Stomach smooth muscle (tissue), 2 donors: ENCODE data around the gene ITGB3BP.
"Not testable (repeated sequence)": the region's sequence is repeated elsewhere in the genome, so short reads cannot be mapped to it uniquely, and the experiment has no call there.

Source experiments
- H3K27ac ChIP-seq: one replicate; pipeline ENCODE4 v1.7.0; 2013; ENCODE audit warnings: mild to moderate bottlenecking, low read length, inconsistent platforms
- H3K27me3 ChIP-seq, 2 donors: one replicate each; pipeline ENCODE4 v1.7.0; 2013; ENCODE audit warnings: low read length in 2 of 2; ENCODE audit not compliant: insufficient read depth in 2 of 2, control insufficient read depth in 1 of 2
- H3K36me3 ChIP-seq, 2 donors: one replicate each; pipeline ENCODE4 v1.7.0; 2013; ENCODE audit warnings: low read length in 2 of 2; ENCODE audit not compliant: control insufficient read depth in 2 of 2, insufficient read depth in 2 of 2
- H3K4me1 ChIP-seq: one replicate; pipeline ENCODE4 v1.7.0; 2013; ENCODE audit warnings: low read length; ENCODE audit not compliant: control insufficient read depth, insufficient read depth
- H3K4me3 ChIP-seq, 2 donors: one replicate each; pipeline ENCODE4 v1.7.0; 2013; ENCODE audit warnings: low read length in 2 of 2
- H3K9ac ChIP-seq, 2 donors: one replicate each; pipeline ENCODE4 v1.7.0; 2013; ENCODE audit warnings: low read length in 2 of 2, mild to moderate bottlenecking in 1 of 2
- H3K9me3 ChIP-seq, 2 donors: one replicate each; pipeline ENCODE4 v1.7.0; 2013; ENCODE audit warnings: low read length in 2 of 2; ENCODE audit not compliant: control insufficient read depth in 2 of 2
- donor health status: healthy.
- donor health status: Pancreatic carcinoma.

The ITGB3BP gene

DNA sequence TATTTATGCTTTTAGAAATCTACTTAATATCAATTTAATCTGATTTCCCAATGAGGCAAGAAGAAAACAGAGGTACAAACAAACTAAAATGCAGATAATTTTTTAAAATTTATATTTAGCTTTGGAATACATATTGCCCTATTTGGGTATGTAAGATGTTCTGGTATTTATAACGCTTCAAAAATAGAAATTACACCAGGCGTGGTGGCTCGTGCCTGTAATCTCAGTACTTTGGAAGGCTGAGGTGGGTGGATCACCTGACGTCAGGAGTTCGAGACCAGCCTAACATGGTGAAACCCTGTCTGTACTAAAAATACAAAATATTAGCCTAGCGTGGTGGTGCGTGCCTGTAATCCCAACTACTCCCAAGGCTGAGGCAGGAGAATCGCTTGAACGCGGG lies 13.3 kb downstream of the ITGB3BP start:
- Histone ChIP-seq H3K9ac (no peak overlapping the region), H3K27me3 (no peaks in the 10 kb centered on the region), H3K27ac (no peak overlapping the region), H3K9me3 (no peaks in the 10 kb centered on the region), H3K36me3 (peaks cover 2 to 5% of the 10 kb centered on the region in 2 donors), H3K4me1 (no peaks in the 10 kb centered on the region), H3K4me3 (no peak overlapping the region)

GRCh38 chr1:63506782-63507181 lies 16.2 kb downstream of the ITGB3BP start:
- H3K27ac ChIP-seq: no peak overlapping the region
- H3K9me3 ChIP-seq: no peaks in the 10 kb centered on the region
- peaks cover 2 to 5% of the 10 kb centered on the region in 2 donors for H3K36me3 ChIP-seq
- no peak overlapping the region for H3K4me3 ChIP-seq
- no peaks in the 10 kb centered on the region for H3K4me1 ChIP-seq
- H3K27me3 ChIP-seq: no peaks in the 10 kb centered on the region
- no peak overlapping the region for H3K9ac ChIP-seq

- H3K36me3 ChIP-seq: no peaks in the 10 kb centered on the region
- H3K27me3 ChIP-seq: no peaks in the 10 kb centered on the region
These were observed 21.8 kb downstream of the ITGB3BP start for GRCh38 chr1:63501256-63501655.

GRCh38 chr1:63498106-63498505 lies 24.9 kb downstream of the ITGB3BP start:
- no peaks in the 10 kb centered on the region for H3K27me3 ChIP-seq
- no peaks in the 10 kb centered on the region for H3K36me3 ChIP-seq
- H3K4me3 ChIP-seq: no peak overlapping the region
- H3K9ac ChIP-seq: no peak overlapping the region
- no peak overlapping the region for H3K27ac ChIP-seq
- H3K4me1 ChIP-seq: no peaks in the 10 kb centered on the region
- no peaks in the 10 kb centered on the region for H3K9me3 ChIP-seq

More at GRCh38 chr1:63501256-63501655, 21.8 kb downstream of the ITGB3BP start:
- Histone ChIP-seq H3K4me1 (no peaks in the 10 kb centered on the region), H3K9ac (no peak overlapping the region), H3K4me3 (no peak overlapping the region), H3K9me3 (no peaks in the 10 kb centered on the region), H3K27ac (no peak overlapping the region)

DNA sequence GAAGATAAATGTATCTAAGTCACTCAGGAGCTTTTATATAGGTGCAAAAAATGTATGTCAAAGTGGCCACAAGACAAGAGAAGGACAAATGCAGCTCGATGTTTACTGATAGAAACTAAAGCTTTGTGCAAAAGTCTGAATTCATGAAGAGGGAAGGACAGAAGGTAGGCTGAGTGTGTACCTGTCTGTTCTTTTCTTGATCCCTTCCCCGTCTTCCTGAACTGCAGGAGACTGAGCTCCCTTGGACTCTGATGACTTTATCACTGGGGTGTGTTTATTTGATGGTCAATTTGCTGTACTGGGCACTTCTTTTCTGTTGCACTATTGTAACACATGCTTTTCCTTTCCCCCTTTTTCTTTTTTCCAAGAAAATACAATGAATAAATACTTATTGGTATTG lies 25.4 kb downstream of the ITGB3BP start:
- Histone ChIP-seq H3K27me3 (no peaks in the 10 kb centered on the region), H3K36me3 (no peaks in the 10 kb centered on the region), H3K4me3 (no peak overlapping the region), H3K9ac (no peak overlapping the region), H3K9me3 (no peaks in the 10 kb centered on the region), H3K27ac (no peak overlapping the region), H3K4me1 (no peaks in the 10 kb centered on the region)

DNA sequence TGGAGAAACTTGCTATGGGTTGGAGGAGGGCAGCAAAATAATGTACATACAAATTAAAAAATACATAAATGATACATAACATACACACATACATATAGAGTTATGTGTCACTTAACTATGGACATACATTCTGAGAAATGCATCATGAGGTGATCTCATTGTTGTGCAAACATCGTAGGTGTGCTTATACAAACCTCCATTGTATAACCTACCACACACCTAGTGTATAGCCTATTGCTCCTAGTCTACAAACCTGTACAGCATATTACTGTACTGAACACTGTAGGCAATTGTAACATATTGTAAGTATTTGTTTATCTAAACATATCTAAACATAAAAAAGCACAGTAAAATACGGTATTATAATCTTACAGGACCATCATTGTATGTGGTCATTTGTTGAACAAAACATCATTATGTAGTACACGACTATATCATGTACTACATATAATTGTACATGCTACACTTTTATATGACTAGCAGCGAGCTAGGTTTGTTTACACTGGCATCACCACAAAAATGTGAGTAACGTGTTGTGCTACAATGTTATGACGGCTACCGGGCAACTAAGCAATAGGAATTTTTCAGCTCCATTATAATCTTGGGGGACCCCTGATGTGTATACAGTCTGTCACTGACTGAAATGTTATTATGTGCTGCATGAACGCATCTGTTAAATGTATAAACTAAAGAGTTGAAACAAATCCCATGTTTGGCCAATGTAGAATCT lies 35.5 kb downstream of the ITGB3BP start:
- no peak overlapping the region for H3K4me3 ChIP-seq
- H3K36me3 ChIP-seq: no peaks in the 10 kb centered on the region
- no peaks in the 10 kb centered on the region for H3K9me3 ChIP-seq
- no peak overlapping the region for H3K9ac ChIP-seq
- no peaks in the 10 kb centered on the region for H3K27me3 ChIP-seq
- H3K27ac ChIP-seq: no peak overlapping the region
- no peaks in the 10 kb centered on the region for H3K4me1 ChIP-seq

- Histone ChIP-seq H3K9ac (no peak overlapping the region), H3K4me1 (no peaks in the 10 kb centered on the region), H3K27me3 (no peaks in the 10 kb centered on the region), H3K9me3 (no peaks in the 10 kb centered on the region), H3K4me3 (no peak overlapping the region), H3K27ac (no peak overlapping the region), H3K36me3 (no peaks in the 10 kb centered on the region)
These were observed 36.4 kb downstream of the ITGB3BP start for GRCh38 chr1:63486629-63487028.

DNA sequence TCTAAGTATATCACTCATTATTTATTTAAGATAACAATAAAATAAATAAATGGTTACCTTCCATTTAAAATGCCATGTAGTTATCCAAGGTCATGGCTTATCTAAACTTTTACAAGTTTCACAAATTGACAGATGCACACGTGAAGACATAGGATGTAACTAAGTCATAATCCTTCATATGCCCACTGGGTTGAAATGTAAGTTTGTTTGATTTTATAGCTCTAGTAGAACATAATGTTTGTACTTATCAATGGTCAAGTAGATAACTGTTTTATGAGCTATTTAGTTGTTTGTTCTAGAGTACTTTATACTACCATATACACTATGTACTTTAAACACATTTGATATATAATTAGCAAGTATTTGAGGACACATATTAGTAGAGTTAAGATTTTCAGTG lies 43.0 kb downstream of the ITGB3BP start:
- Histone ChIP-seq H3K4me3 (no peak overlapping the region), H3K9ac (no peak overlapping the region), H3K27ac (no peak overlapping the region), H3K4me1 (no peaks in the 10 kb centered on the region), H3K9me3 (no peaks in the 10 kb centered on the region), H3K36me3 (no peaks in the 10 kb centered on the region), H3K27me3 (no peaks in the 10 kb centered on the region)

DNA sequence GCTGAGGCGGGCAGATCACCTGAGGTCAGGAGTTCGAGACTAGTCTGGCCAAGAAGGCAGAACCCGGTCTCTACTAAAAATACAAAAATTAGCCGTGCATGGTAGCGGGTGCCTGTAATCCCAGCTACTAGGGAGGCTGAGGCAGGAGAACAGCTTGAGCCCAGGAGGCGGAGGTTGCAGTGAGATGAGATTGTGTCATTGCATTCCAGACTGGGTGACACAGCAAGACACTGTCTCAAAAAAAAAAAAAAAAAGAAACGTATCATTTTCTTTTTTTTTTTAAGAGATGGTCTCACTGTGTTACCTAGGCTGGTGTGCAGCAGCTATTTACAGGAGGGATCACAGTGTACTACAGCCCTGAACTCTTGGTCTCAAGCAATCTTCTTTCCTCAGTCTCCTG lies 47.3 kb downstream of the ITGB3BP start:
- H3K4me3 ChIP-seq: no peak overlapping the region
- no peaks in the 10 kb centered on the region for H3K4me1 ChIP-seq
- H3K9me3 ChIP-seq: no peaks in the 10 kb centered on the region
- no peak overlapping the region for H3K9ac ChIP-seq
- no peaks in the 10 kb centered on the region for H3K27me3 ChIP-seq
- no peak overlapping the region for H3K27ac ChIP-seq
- no peaks in the 10 kb centered on the region for H3K36me3 ChIP-seq

DNA sequence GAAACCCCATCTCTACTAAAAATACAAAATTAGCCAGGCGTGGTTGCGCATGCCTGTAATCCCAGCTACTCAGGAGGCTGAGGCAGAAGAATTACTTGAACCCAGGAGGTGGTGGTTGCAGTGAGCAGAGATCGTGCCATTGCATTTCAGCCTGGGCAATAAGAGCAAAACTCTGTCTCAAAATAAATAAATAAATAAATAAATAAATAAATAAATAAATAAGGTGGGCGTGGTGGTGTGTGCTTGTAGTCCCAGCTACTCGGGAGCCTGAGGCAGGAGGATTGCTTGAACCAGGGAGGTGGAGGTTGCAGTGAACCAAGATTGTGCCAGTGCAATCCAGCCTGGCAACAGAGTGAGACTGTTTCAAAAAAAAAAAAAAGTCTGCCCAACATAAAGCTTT lies 54.3 kb downstream of the ITGB3BP start:
- H3K4me3 ChIP-seq, H3K9me3 ChIP-seq, H3K36me3 ChIP-seq, H3K9ac ChIP-seq, H3K4me1 ChIP-seq, H3K27ac ChIP-seq, H3K27me3 ChIP-seq: not testable (repeated sequence)

DNA sequence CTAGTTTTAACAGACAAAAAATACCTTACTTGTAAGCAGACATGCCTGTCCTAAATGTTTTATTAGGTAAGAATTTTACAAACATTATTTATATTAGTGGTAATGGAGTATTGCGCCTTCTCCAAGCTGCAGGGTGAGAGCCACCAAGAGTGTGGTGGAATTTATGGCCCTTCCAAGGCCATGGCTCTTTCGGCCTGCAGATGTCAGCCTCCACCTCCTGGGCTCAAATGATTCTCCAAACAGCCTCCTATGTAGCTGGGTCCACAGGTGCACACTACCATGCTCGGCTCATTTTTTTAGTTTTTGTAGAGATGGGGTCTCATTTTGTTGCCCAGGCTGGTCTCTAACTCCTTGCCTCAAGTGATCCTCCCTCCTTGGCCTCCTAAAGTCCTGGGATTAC lies 56.3 kb downstream of the ITGB3BP start:
- H3K36me3 ChIP-seq: no peaks in the 10 kb centered on the region
- H3K4me1 ChIP-seq: no peaks in the 10 kb centered on the region
- no peak overlapping the region for H3K4me3 ChIP-seq
- H3K27ac ChIP-seq: no peak overlapping the region
- no peaks in the 10 kb centered on the region for H3K27me3 ChIP-seq
- H3K9ac ChIP-seq: no peak overlapping the region
- no peaks in the 10 kb centered on the region for H3K9me3 ChIP-seq
